HEK293 (cell line): ENCODE data around the gene C1RL.

ENCODE experiments used
- CTCF ChIP-seq: fragments of 450-650 bp; formaldehyde crosslinking; IDR thresholded peaks from 2 replicates; pipeline ENCODE4 v1.5.1; 2016; ENCODE audit warnings: missing biosample characterization, missing genetic modification characterization
- OSR2 ChIP-seq: fragments of 450-650 bp; formaldehyde crosslinking; IDR thresholded peaks from 2 replicates; pipeline ENCODE4 v1.5.1; 2016; ENCODE audit warnings: missing biosample characterization, missing genetic modification characterization
- TCF7L2 ChIP-seq: IDR thresholded peaks from 2 replicates; pipeline ENCODE4 v1.6.1; 2011; ENCODE audit warnings: low read depth, mild to moderate bottlenecking, inconsistent platforms, low read length, moderate library complexity, borderline replicate concordance
- ZNF157 ChIP-seq: fragments of 450-650 bp; formaldehyde crosslinking; IDR thresholded peaks from 2 replicates; pipeline ENCODE4 v1.5.1; 2016; ENCODE audit warnings: missing biosample characterization, missing genetic modification characterization
- ZNF23 ChIP-seq: fragments of 450-650 bp; formaldehyde crosslinking; IDR thresholded peaks from 2 replicates; pipeline ENCODE4 v1.5.1; 2016; ENCODE audit warnings: missing biosample characterization, missing genetic modification characterization, borderline replicate concordance
- ZNF24 ChIP-seq: fragments of 450-650 bp; formaldehyde crosslinking; IDR thresholded peaks from 2 replicates; pipeline ENCODE4 v1.5.1; 2016; ENCODE audit warnings: missing biosample characterization, missing genetic modification characterization
- ZNF776 ChIP-seq: fragments of 450-650 bp; formaldehyde crosslinking; IDR thresholded peaks from 2 replicates; pipeline ENCODE4 v1.5.0; 2017; ENCODE audit warnings: missing biosample characterization, missing genetic modification characterization, borderline replicate concordance
- TF ChIP-seq, protein P1 (sequence below): fragments of 450-650 bp; formaldehyde crosslinking; IDR thresholded peaks from 2 replicates; pipeline ENCODE4 v1.5.1; 2017; ENCODE audit warnings: missing biosample characterization, missing genetic modification characterization
- TF ChIP-seq, protein P2 (sequence below): fragments of 450-650 bp; formaldehyde crosslinking; IDR thresholded peaks from 2 replicates; pipeline ENCODE4 v1.5.1; 2016; ENCODE audit warnings: missing biosample characterization, missing genetic modification characterization

- TF ChIP-seq CTCF (tag by site-specific recombination), result no peak
- no peak for TF ChIP-seq ZNF776 (tag by site-specific recombination)
- no peak for TF ChIP-seq TCF7L2
- no peak for TF ChIP-seq ZNF157 (tag by site-specific recombination)
- TF ChIP-seq ZNF24 (tag by site-specific recombination), result no peak
- TF ChIP-seq, protein P1, sequence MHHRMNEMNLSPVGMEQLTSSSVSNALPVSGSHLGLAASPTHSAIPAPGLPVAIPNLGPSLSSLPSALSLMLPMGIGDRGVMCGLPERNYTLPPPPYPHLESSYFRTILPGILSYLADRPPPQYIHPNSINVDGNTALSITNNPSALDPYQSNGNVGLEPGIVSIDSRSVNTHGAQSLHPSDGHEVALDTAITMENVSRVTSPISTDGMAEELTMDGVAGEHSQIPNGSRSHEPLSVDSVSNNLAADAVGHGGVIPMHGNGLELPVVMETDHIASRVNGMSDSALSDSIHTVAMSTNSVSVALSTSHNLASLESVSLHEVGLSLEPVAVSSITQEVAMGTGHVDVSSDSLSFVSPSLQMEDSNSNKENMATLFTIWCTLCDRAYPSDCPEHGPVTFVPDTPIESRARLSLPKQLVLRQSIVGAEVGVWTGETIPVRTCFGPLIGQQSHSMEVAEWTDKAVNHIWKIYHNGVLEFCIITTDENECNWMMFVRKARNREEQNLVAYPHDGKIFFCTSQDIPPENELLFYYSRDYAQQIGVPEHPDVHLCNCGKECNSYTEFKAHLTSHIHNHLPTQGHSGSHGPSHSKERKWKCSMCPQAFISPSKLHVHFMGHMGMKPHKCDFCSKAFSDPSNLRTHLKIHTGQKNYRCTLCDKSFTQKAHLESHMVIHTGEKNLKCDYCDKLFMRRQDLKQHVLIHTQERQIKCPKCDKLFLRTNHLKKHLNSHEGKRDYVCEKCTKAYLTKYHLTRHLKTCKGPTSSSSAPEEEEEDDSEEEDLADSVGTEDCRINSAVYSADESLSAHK (tag by site-specific recombination), result no peak
- TF ChIP-seq, protein P2, sequence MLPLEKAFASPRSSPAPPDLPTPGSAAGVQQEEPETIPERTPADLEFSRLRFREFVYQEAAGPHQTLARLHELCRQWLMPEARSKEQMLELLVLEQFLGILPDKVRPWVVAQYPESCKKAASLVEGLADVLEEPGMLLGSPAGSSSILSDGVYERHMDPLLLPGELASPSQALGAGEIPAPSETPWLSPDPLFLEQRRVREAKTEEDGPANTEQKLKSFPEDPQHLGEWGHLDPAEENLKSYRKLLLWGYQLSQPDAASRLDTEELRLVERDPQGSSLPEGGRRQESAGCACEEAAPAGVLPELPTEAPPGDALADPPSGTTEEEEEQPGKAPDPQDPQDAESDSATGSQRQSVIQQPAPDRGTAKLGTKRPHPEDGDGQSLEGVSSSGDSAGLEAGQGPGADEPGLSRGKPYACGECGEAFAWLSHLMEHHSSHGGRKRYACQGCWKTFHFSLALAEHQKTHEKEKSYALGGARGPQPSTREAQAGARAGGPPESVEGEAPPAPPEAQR (tag by site-specific recombination), result no peak
- no peak for TF ChIP-seq ZNF23
- no peak for TF ChIP-seq OSR2 (tag by site-specific recombination)
These were observed 41.8 kb upstream of the C1RL start for GRCh38 chr12:7150841-7151240.
